ENCODE measurements around the gene RNASEH2B.

DNA sequence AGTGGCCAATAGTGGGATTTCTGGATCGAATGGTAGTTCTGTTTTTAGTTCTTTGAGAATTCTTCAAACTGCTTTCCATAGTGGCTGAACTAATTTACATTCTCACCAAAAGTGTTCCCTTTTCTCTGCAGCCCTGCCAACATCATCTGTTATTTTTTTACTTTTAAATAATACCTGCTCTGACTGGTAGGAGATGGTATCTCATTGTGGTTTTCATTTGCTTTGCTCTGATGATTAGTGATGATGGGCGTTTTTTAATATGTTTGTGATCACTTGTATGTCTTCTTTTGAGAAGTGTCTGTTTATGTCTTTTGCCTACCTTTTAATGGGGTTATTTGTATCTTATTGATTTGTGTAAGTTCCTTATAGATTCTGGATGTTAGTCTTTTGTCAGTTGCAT is 48.0 kb downstream of the RNASEH2B start:
- TF ChIP-seq, protein P1, sequence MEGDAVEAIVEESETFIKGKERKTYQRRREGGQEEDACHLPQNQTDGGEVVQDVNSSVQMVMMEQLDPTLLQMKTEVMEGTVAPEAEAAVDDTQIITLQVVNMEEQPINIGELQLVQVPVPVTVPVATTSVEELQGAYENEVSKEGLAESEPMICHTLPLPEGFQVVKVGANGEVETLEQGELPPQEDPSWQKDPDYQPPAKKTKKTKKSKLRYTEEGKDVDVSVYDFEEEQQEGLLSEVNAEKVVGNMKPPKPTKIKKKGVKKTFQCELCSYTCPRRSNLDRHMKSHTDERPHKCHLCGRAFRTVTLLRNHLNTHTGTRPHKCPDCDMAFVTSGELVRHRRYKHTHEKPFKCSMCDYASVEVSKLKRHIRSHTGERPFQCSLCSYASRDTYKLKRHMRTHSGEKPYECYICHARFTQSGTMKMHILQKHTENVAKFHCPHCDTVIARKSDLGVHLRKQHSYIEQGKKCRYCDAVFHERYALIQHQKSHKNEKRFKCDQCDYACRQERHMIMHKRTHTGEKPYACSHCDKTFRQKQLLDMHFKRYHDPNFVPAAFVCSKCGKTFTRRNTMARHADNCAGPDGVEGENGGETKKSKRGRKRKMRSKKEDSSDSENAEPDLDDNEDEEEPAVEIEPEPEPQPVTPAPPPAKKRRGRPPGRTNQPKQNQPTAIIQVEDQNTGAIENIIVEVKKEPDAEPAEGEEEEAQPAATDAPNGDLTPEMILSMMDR (IDR thresholded peaks at IDR 0.05): no peak
- TF ChIP-seq EZH2 (IDR thresholded peaks at IDR 0.05; ENCODE audit: borderline replicate concordance, insufficient read depth, low read depth, low read length, poor library complexity, severe bottlenecking): no peak
